HepG2 (cell line): ENCODE data around the gene FUOM. TPM values are rescaled to one million over a fixed set of nuclear protein-coding genes. Genes with fewer than 3 reads are reported as not detected.

ENCODE experiments used
- AKAP8 ChIP-seq: sonication (generic); formaldehyde crosslinking; IDR thresholded peaks from 2 replicates; pipeline ENCODE4 v1.5.1; 2020; ENCODE audit warnings: mild to moderate bottlenecking, missing genetic modification reagents
- BRD4 ChIP-seq: sonication (generic); formaldehyde crosslinking; IDR thresholded peaks from 2 replicates; pipeline ENCODE4 v1.4.0; 2020; ENCODE audit warnings: missing genetic modification reagents
- GATA4 ChIP-seq: sonication (generic); IDR thresholded peaks from 2 replicates; pipeline ENCODE4 v1.6.1; 2016; ENCODE audit warnings: antibody characterized with exemption, low read depth, borderline replicate concordance
- ISL2 ChIP-seq: sonication (generic); formaldehyde crosslinking; IDR thresholded peaks from 2 replicates; pipeline ENCODE4 v1.5.0; 2020; ENCODE audit warnings: missing genetic modification reagents
- MAFG ChIP-seq: sonication (generic); formaldehyde crosslinking; IDR thresholded peaks from 2 replicates; pipeline ENCODE4 v1.5.1; 2020; ENCODE audit warnings: mild to moderate bottlenecking, missing genetic modification reagents
- MTA3 ChIP-seq: sonication (generic); formaldehyde crosslinking; IDR thresholded peaks from 2 replicates; pipeline ENCODE4 v1.4.0; 2020; ENCODE audit warnings: missing genetic modification reagents
- MTF2 ChIP-seq: sonication (generic); formaldehyde crosslinking; IDR thresholded peaks from 2 replicates; pipeline ENCODE4 v1.5.0; 2020; ENCODE audit warnings: missing genetic modification reagents, borderline replicate concordance
- NAIF1 ChIP-seq: sonication (generic); formaldehyde crosslinking; IDR thresholded peaks from 2 replicates; pipeline ENCODE4 v1.5.0; 2020; ENCODE audit warnings: mild to moderate bottlenecking, missing genetic modification reagents, borderline replicate concordance
- NR2C2 ChIP-seq: sonication (generic); formaldehyde crosslinking; IDR thresholded peaks from 2 replicates; pipeline ENCODE4 v1.4.0; 2020; ENCODE audit warnings: missing genetic modification reagents, mild to moderate bottlenecking, moderate library complexity, borderline replicate concordance
- NR2F6 ChIP-seq, 2 experiments: IDR thresholded peaks; 2 replicates each; pipeline ENCODE4 v1.6.1; 2016; ENCODE audit warnings: antibody characterized with exemption in 1 of 2, mild to moderate bottlenecking in 1 of 2
- PRPF4 ChIP-seq: fragments of 200-400 bp; formaldehyde crosslinking; IDR thresholded peaks from 2 replicates; pipeline ENCODE4 v1.6.1; 2016; ENCODE audit warnings: low read length, low read depth; ENCODE audit not compliant: poor library complexity, severe bottlenecking
- SP5 ChIP-seq: IDR thresholded peaks from 2 replicates; pipeline ENCODE4 v1.6.1; 2016; ENCODE audit warnings: low read depth, borderline replicate concordance
- THAP11 ChIP-seq: IDR thresholded peaks from 2 replicates; pipeline ENCODE4 v1.6.1; 2016; ENCODE audit warnings: missing biosample characterization, missing genetic modification reagents
- ZEB1 ChIP-seq: IDR thresholded peaks from 2 replicates; pipeline ENCODE4 v1.6.1; 2012; ENCODE audit warnings: mild to moderate bottlenecking, low read depth, inconsistent platforms; ENCODE audit not compliant: insufficient replicate concordance
- ZFP41 ChIP-seq: sonication (generic); formaldehyde crosslinking; IDR thresholded peaks from 2 replicates; pipeline ENCODE4 v1.4.0; 2020; ENCODE audit warnings: mild to moderate bottlenecking, missing genetic modification reagents, borderline replicate concordance
- ZNF232 ChIP-seq: sonication (generic); formaldehyde crosslinking; IDR thresholded peaks from 2 replicates; pipeline ENCODE4 v1.4.0; 2020; ENCODE audit warnings: missing genetic modification reagents, borderline replicate concordance
- ZNF253 ChIP-seq: sonication (generic); formaldehyde crosslinking; IDR thresholded peaks from 2 replicates; pipeline ENCODE4 v1.8.0; 2022; ENCODE audit warnings: mild to moderate bottlenecking, missing genetic modification reagents, borderline replicate concordance
- ZNF337 ChIP-seq: sonication (generic); formaldehyde crosslinking; IDR thresholded peaks from 2 replicates; pipeline ENCODE4 v1.5.1; 2020; ENCODE audit warnings: missing genetic modification reagents, low read depth, mild to moderate bottlenecking, borderline replicate concordance
- ZNF652 ChIP-seq: IDR thresholded peaks from 2 replicates; pipeline ENCODE4 v1.6.1; 2016; ENCODE audit warnings: low read depth, borderline replicate concordance
- ZNF720 ChIP-seq: sonication (generic); formaldehyde crosslinking; IDR thresholded peaks from 2 replicates; pipeline ENCODE4 v1.4.0; 2020; ENCODE audit warnings: missing genetic modification reagents
- polyA plus RNA-seq, 8 experiments: library from polyadenylated mRNA; depleted of rRNA in 3 of 8; stranded (reverse) in 7 of 8; unstranded in 1 of 8; fragments of >200 nt; fragmentation: Illumina TruSeq in 4 of 8; extraction: Trizol in 4 of 8; gene quantifications; 2 replicates each; pipeline versions ENCODE4 v1.2.1 to v1.2.3, GENCODE V29; 2011 to 2016; ENCODE audit warnings: low read depth in 4 of 8, missing spikeins in 1 of 8, mixed read lengths in 1 of 8; ENCODE audit not compliant: insufficient read depth in 1 of 8
- total RNA-seq, 5 experiments: library from RNA; depleted of rRNA; stranded (reverse); fragments of >200 nt; fragmentation: Illumina TruSeq; extraction: Trizol; gene quantifications; 2 replicates each; pipeline ENCODE4 v1.2.3, GENCODE V29; 2016; ENCODE audit warnings: low read depth in 1 of 5
- TF ChIP-seq, protein P1 (sequence below): IDR thresholded peaks from 2 replicates; pipeline ENCODE4 v1.6.1; 2012; ENCODE audit warnings: low read depth, low read length, improper control_type of control experiment
- TF ChIP-seq, protein P2 (sequence below): sonication (generic); formaldehyde crosslinking; IDR thresholded peaks from 2 replicates; pipeline ENCODE4 v1.5.0; 2020; ENCODE audit warnings: mild to moderate bottlenecking, missing genetic modification reagents
- TF ChIP-seq, protein P3 (sequence below): sonication (generic); formaldehyde crosslinking; conservative IDR thresholded peaks from 2 replicates; pipeline ENCODE4 v1.8.1; 2023; ENCODE audit warnings: missing genetic modification reagents
- TF ChIP-seq, protein P4 (sequence below): sonication (generic); formaldehyde crosslinking; conservative IDR thresholded peaks from 2 replicates; pipeline ENCODE4 v1.5.0; 2020; ENCODE audit warnings: missing genetic modification reagents

Gene FUOM
- total and polyA plus RNA-seq, 2 of the 13 experiments (the other 11 are each of a cell fraction or from before 2014, with no cell fraction given) = 27.5 to 60.4 TPM

DNA sequence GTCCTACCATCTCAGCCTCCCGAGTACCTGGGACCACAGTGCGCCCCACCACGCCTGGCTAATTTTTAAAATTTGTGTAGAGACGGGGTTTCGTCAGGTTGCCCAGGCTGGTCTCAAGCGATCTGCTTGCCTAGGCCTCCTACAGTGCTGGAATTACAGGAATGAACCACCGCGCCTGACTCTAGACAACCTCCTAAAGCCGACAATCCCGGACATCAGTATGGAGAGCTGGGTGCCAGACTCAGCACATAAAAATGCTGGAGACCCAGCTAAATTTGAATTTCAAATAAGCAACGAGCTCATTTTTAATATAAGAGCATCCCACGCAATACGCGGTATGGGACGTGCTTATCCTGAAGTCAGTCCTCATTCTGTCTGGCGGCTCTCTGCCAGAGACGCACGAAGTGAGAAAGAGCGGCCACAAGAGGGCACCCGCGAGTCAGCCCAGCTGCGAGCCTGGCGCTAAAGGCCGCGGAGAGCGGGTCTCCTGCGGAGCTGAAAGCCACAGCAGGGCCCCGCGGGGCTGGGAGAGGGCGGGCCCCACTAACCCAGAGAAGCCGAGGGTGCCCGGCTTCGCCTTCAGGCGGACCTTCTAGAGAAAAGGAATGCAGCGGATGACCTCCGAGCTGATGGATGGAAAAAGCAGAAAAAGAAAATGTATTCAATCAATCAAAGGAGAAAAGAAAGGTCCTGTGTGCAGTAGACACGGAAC is 28.2 kb downstream of the FUOM start (continued):
- no peak for TF ChIP-seq NR2C2 (CRISPR knock-in tag)
- no peak for TF ChIP-seq ZEB1
- TF ChIP-seq MTA3 = no peak
- TF ChIP-seq, protein P1, sequence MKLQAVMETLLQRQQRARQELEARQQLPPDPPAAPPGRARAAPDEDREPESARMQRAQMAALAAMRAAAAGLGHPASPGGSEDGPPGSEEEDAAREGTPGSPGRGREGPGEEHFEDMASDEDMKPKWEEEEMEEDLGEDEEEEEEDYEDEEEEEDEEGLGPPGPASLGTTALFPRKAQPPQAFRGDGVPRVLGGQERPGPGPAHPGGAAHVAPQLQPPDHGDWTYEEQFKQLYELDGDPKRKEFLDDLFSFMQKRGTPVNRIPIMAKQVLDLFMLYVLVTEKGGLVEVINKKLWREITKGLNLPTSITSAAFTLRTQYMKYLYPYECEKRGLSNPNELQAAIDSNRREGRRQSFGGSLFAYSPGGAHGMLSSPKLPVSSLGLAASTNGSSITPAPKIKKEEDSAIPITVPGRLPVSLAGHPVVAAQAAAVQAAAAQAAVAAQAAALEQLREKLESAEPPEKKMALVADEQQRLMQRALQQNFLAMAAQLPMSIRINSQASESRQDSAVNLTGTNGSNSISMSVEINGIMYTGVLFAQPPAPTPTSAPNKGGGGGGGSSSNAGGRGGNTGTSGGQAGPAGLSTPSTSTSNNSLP = no peak
- TF ChIP-seq THAP11 (CRISPR knock-in tag) = 0 out of 2 replicates have a peak, but pooled peaks have one; percentile 40
- TF ChIP-seq ZNF232 (CRISPR knock-in tag) = no peak
- TF ChIP-seq NAIF1 (CRISPR knock-in tag) = no peak
- TF ChIP-seq, protein P2, sequence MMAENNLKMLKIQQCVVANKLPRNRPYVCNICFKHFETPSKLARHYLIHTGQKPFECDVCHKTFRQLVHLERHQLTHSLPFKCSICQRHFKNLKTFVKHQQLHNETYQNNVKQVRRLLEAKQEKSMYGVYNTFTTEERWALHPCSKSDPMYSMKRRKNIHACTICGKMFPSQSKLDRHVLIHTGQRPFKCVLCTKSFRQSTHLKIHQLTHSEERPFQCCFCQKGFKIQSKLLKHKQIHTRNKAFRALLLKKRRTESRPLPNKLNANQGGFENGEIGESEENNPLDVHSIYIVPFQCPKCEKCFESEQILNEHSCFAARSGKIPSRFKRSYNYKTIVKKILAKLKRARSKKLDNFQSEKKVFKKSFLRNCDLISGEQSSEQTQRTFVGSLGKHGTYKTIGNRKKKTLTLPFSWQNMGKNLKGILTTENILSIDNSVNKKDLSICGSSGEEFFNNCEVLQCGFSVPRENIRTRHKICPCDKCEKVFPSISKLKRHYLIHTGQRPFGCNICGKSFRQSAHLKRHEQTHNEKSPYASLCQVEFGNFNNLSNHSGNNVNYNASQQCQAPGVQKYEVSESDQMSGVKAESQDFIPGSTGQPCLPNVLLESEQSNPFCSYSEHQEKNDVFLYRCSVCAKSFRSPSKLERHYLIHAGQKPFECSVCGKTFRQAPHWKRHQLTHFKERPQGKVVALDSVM (CRISPR knock-in tag) = no peak
- TF ChIP-seq ZNF337 (CRISPR knock-in tag) = no peak
- no peak for TF ChIP-seq ZNF652 (CRISPR knock-in tag)
- TF ChIP-seq ZFP41 (CRISPR knock-in tag) = no peak
- no peak for TF ChIP-seq GATA4
- no peak for TF ChIP-seq AKAP8 (CRISPR knock-in tag)
- TF ChIP-seq MTF2 (CRISPR knock-in tag) = no peak
- TF ChIP-seq ZNF253 (CRISPR knock-in tag) = no peak
- TF ChIP-seq PRPF4 = no peak
- TF ChIP-seq SP5 (CRISPR knock-in tag) = peak; percentile 15; the same call in 1 of the 2 replicates
- TF ChIP-seq NR2F6 (IDR thresholded peaks at IDR 0.05) = no peak
- TF ChIP-seq NR2F6 (CRISPR knock-in tag; IDR thresholded peaks at IDR 0.05) = 0 out of 2 replicates have a peak, but pooled peaks have one; percentile 41
- TF ChIP-seq, protein P3, sequence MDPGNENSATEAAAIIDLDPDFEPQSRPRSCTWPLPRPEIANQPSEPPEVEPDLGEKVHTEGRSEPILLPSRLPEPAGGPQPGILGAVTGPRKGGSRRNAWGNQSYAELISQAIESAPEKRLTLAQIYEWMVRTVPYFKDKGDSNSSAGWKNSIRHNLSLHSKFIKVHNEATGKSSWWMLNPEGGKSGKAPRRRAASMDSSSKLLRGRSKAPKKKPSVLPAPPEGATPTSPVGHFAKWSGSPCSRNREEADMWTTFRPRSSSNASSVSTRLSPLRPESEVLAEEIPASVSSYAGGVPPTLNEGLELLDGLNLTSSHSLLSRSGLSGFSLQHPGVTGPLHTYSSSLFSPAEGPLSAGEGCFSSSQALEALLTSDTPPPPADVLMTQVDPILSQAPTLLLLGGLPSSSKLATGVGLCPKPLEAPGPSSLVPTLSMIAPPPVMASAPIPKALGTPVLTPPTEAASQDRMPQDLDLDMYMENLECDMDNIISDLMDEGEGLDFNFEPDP = no peak
- TF ChIP-seq BRD4 (CRISPR knock-in tag) = no peak
- no peak for TF ChIP-seq ISL2 (CRISPR knock-in tag)
- TF ChIP-seq MAFG (CRISPR knock-in tag) = no peak
- TF ChIP-seq, protein P4, sequence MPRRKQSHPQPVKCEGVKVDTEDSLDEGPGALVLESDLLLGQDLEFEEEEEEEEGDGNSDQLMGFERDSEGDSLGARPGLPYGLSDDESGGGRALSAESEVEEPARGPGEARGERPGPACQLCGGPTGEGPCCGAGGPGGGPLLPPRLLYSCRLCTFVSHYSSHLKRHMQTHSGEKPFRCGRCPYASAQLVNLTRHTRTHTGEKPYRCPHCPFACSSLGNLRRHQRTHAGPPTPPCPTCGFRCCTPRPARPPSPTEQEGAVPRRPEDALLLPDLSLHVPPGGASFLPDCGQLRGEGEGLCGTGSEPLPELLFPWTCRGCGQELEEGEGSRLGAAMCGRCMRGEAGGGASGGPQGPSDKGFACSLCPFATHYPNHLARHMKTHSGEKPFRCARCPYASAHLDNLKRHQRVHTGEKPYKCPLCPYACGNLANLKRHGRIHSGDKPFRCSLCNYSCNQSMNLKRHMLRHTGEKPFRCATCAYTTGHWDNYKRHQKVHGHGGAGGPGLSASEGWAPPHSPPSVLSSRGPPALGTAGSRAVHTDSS (CRISPR knock-in tag) = no peak
- TF ChIP-seq ZNF720 = no peak
